IMR-90 (cell line): ENCODE results near the gene EXOC4. TPM values are rescaled to one million over a fixed set of nuclear protein-coding genes. Genes with fewer than 3 reads are reported as not detected.

Source experiments
- ATAC-seq: fragments of 200-7000 bp; cut with Tn5 transposase; 2 replicates; pipeline ENCODE4 v1.9.1; 2020; ENCODE audit warnings: low read depth, mild to moderate bottlenecking, moderate library complexity
- BruUV-seq: library from RNA; stranded (reverse); fragments of 400-500 nt; replicated peaks from 2 replicates; lab custom pipeline; 2021; lab: Mats Ljungman, UMichigan
- CTCF ChIA-PET: fragments of 300-600 bp; formaldehyde crosslinking; extraction: SDS; loops from one replicate; lab custom pipeline; 2021; ENCODE audit warnings: antibody characterized with exemption; lab: Yijun Ruan, JAX
- POLR2A ChIA-PET: fragments of 300-600 bp; sonication (Branson Sonifier 250); formaldehyde crosslinking; loops from one replicate; lab custom pipeline; 2022; ENCODE audit warnings: antibody characterized with exemption; ENCODE audit not compliant: unreplicated experiment; lab: Charles Lee
- DNase-seq: peaks from one replicate; pipeline ENCODE4 v3.0.0; 2013
- H2AFZ ChIP-seq: replicated peaks from 2 replicates; pipeline ENCODE3; 2013; ENCODE audit warnings: low read length, mild to moderate bottlenecking; ENCODE audit not compliant: poor library complexity
- H2AK5ac ChIP-seq: 2 replicates; pipeline ENCODE4 v1.6.1; 2013; ENCODE audit warnings: low read depth, low read length, inconsistent platforms
- H2AK9ac ChIP-seq: replicated peaks from 2 replicates; pipeline ENCODE3; 2013; ENCODE audit warnings: mild to moderate bottlenecking, low read depth, low read length, moderate library complexity; ENCODE audit not compliant: poor library complexity
- H2BK120ac ChIP-seq: 2 replicates; pipeline ENCODE4 v1.6.1; 2013; ENCODE audit warnings: low read depth, low read length, inconsistent platforms
- H2BK15ac ChIP-seq: 3 replicates; pipeline ENCODE4 v1.6.1; 2013; ENCODE audit warnings: low read depth, low read length, inconsistent platforms
- H2BK20ac ChIP-seq: 2 replicates; pipeline ENCODE4 v1.6.1; 2013; ENCODE audit warnings: low read depth, mild to moderate bottlenecking, inconsistent platforms, low read length, moderate library complexity
- H2BK5ac ChIP-seq: 2 replicates; pipeline ENCODE4 v1.6.1; 2013; ENCODE audit warnings: mild to moderate bottlenecking, low read depth, low read length, inconsistent platforms; ENCODE audit not compliant: poor library complexity, severe bottlenecking
- H3K14ac ChIP-seq: replicated peaks from 2 replicates; pipeline ENCODE4 v1.6.1; 2013; ENCODE audit warnings: low read depth, low read length, inconsistent platforms
- H3K18ac ChIP-seq: 2 replicates; pipeline ENCODE4 v1.6.1; 2013; ENCODE audit warnings: low read depth, low read length, control low read depth
- H3K23ac ChIP-seq: 2 replicates; pipeline ENCODE4 v1.6.1; 2013; ENCODE audit warnings: low read depth, low read length, inconsistent platforms
- H3K27ac ChIP-seq: 2 replicates; pipeline ENCODE4 v1.5.1; 2013; ENCODE audit warnings: mild to moderate bottlenecking, control low read depth, low read length; ENCODE audit not compliant: insufficient read depth
- H3K27me3 ChIP-seq: 2 replicates; pipeline ENCODE4 v1.6.1; 2013; ENCODE audit warnings: low read length; ENCODE audit not compliant: control insufficient read depth, insufficient read depth
- H3K36me3 ChIP-seq: 2 replicates; pipeline ENCODE4 v1.6.1; 2013; ENCODE audit warnings: low read length, mixed read lengths; ENCODE audit not compliant: control insufficient read depth, insufficient read depth
- H3K4ac ChIP-seq: 2 replicates; pipeline ENCODE4 v1.6.1; 2013; ENCODE audit warnings: low read depth, low read length, inconsistent platforms
- H3K4me1 ChIP-seq: 2 replicates; pipeline ENCODE4 v1.6.1; 2013; ENCODE audit warnings: low read length, mixed read lengths; ENCODE audit not compliant: control insufficient read depth, insufficient read depth
- H3K4me2 ChIP-seq: 2 replicates; pipeline ENCODE4 v1.6.1; 2013; ENCODE audit warnings: low read depth, mild to moderate bottlenecking, control low read depth, low read length, moderate library complexity
- H3K4me3 ChIP-seq: 2 replicates; pipeline ENCODE4 v1.5.1; 2013; ENCODE audit warnings: low read depth, mild to moderate bottlenecking, control low read depth, low read length, moderate library complexity; ENCODE audit not compliant: insufficient read depth
- H3K56ac ChIP-seq: 2 replicates; pipeline ENCODE4 v1.6.1; 2013; ENCODE audit warnings: low read length, inconsistent platforms; ENCODE audit not compliant: insufficient read depth; ENCODE audit errors: extremely low read depth
- H3K79me1 ChIP-seq, 2 experiments: 2 replicates each; pipeline ENCODE4 v1.6.1; 2013; ENCODE audit warnings: low read length in 2 of 2, inconsistent platforms in 1 of 2, low read depth in 1 of 2
- H3K9ac ChIP-seq: 2 replicates; pipeline ENCODE4 v1.6.1; 2013; ENCODE audit warnings: low read depth, low read length, control low read depth
- H3K9me1 ChIP-seq: 2 replicates; pipeline ENCODE4 v1.6.1; 2013; ENCODE audit warnings: low read length, inconsistent platforms; ENCODE audit not compliant: insufficient read depth
- H3K9me3 ChIP-seq: 2 replicates; pipeline ENCODE4 v1.6.1; 2013; ENCODE audit warnings: low read length; ENCODE audit not compliant: control insufficient read depth, insufficient read depth
- H4K20me1 ChIP-seq: 2 replicates; pipeline ENCODE4 v1.6.1; 2013; ENCODE audit warnings: low read length, inconsistent platforms; ENCODE audit not compliant: insufficient read depth
- H4K5ac ChIP-seq: 2 replicates; pipeline ENCODE4 v1.6.1; 2013; ENCODE audit warnings: mild to moderate bottlenecking, low read depth, low read length, control low read depth
- H4K8ac ChIP-seq, 2 experiments: 2 replicates each; pipeline ENCODE4 v1.6.1; 2013; ENCODE audit warnings: low read depth in 2 of 2, low read length in 2 of 2, control low read depth in 1 of 2, inconsistent platforms in 1 of 2
- H4K91ac ChIP-seq: 2 replicates; pipeline ENCODE4 v1.6.1; 2013; ENCODE audit warnings: low read depth, low read length, inconsistent platforms; ENCODE audit not compliant: insufficient read depth
- BHLHE40 ChIP-seq: fragments of 150-350 bp; IDR thresholded peaks from 2 replicates; pipeline ENCODE4 v1.6.1; 2016; ENCODE audit warnings: mild to moderate bottlenecking, low read depth, low read length
- CEBPB ChIP-seq: IDR thresholded peaks from 2 replicates; pipeline ENCODE4 v1.6.1; 2012; ENCODE audit warnings: low read depth, low read length, improper control_type of control experiment
- CHD1 ChIP-seq: IDR thresholded peaks from 2 replicates; pipeline ENCODE4 v1.6.1; 2012; ENCODE audit warnings: low read depth, low read length, improper control_type of control experiment
- CTCF ChIP-seq: conservative IDR thresholded peaks from 2 replicates; pipeline ENCODE4 v1.5.1; 2012; ENCODE audit warnings: mild to moderate bottlenecking, low read depth, low read length, improper control_type of control experiment
- FOS ChIP-seq: fragments of 150-350 bp; IDR thresholded peaks from 2 replicates; pipeline ENCODE4 v1.6.1; 2016; ENCODE audit warnings: low read depth, low read length
- MAFK ChIP-seq: IDR thresholded peaks from 2 replicates; pipeline ENCODE4 v1.6.1; 2012; ENCODE audit warnings: low read depth, low read length, improper control_type of control experiment
- MAZ ChIP-seq: IDR thresholded peaks from 2 replicates; pipeline ENCODE4 v1.6.1; 2012; ENCODE audit warnings: low read depth, mild to moderate bottlenecking, low read length, improper control_type of control experiment, moderate library complexity, borderline replicate concordance
- MXI1 ChIP-seq: IDR thresholded peaks from 2 replicates; pipeline ENCODE4 v1.6.1; 2012; ENCODE audit warnings: low read depth, mild to moderate bottlenecking, low read length, moderate library complexity, borderline replicate concordance
- NFE2L2 ChIP-seq: fragments of 150-350 bp; IDR thresholded peaks from 2 replicates; pipeline ENCODE4 v1.6.1; 2016; ENCODE audit warnings: low read depth, mild to moderate bottlenecking, low read length
- POLR2A ChIP-seq: IDR thresholded peaks from 2 replicates; pipeline ENCODE4 v1.6.1; 2012; ENCODE audit warnings: mild to moderate bottlenecking, low read depth, low read length
- RCOR1 ChIP-seq: IDR thresholded peaks from 2 replicates; pipeline ENCODE4 v1.6.1; 2012; ENCODE audit warnings: mild to moderate bottlenecking, low read length, improper control_type of control experiment; ENCODE audit not compliant: insufficient replicate concordance
- RFX5 ChIP-seq: IDR thresholded peaks from 2 replicates; pipeline ENCODE4 v1.8.0; 2012; ENCODE audit warnings: low read depth, mild to moderate bottlenecking, low read length, moderate library complexity
- SMC3 ChIP-seq: fragments of 150-350 bp; IDR thresholded peaks from 2 replicates; pipeline ENCODE4 v1.6.1; 2016; ENCODE audit warnings: low read depth, mild to moderate bottlenecking, antibody characterized with exemption, low read length, moderate library complexity
- WGBS, 2 experiments: methylation state at CpG; one replicate each; pipeline versions ENCODE4 v1.1.5 to v1.1.7; 2013; ENCODE audit warnings: missing lambda C conversion rate in 2 of 2; ENCODE audit not compliant: insufficient read length in 1 of 2; ENCODE audit errors: extremely low coverage in 2 of 2; 5-methylcytosine and 5-hydroxymethylcytosine counted together
- dilution Hi-C: fragments of 300-500 bp; cut with HindIII; formaldehyde crosslinking; loops from one replicate; pipeline ENCODE4 v1.14.3; 2018; ENCODE audit warnings: low sequenced_read_pairs; ENCODE audit not compliant: unreplicated experiment
- in situ Hi-C: fragments of 300-500 bp; cut with MboI; formaldehyde crosslinking; loops from 3 replicates; pipeline ENCODE4 v1.14.3; 2019; ENCODE audit warnings: low sequenced_read_pairs, inconsistent platforms, mixed read lengths
- intact Hi-C: fragments of 100-400 bp; cut with micrococcal nuclease; formaldehyde crosslinking; loops from 2 replicates; pipeline ENCODE4 v1.10.0; 2022
- polyA plus RNA-seq, 3 experiments: library from polyadenylated mRNA; depleted of rRNA; stranded (reverse); fragments of >200 nt; gene quantifications; 2 replicates each; pipeline ENCODE4 v1.2.3, GENCODE V29; 2012; ENCODE audit warnings: low replicate concordance in 1 of 3
- total RNA-seq: library from RNA; depleted of rRNA; stranded (reverse); fragments of >200 nt; gene quantifications from 2 replicates; pipeline ENCODE4 v1.2.3, GENCODE V29; 2012
- TF ChIP-seq, protein P1 (sequence below): fragments of 150-350 bp; IDR thresholded peaks from 2 replicates; pipeline ENCODE4 v1.6.1; 2016; ENCODE audit warnings: low read depth, mild to moderate bottlenecking, low read length, moderate library complexity, borderline replicate concordance
- TF ChIP-seq, protein P2 (sequence below): fragments of 150-350 bp; IDR thresholded peaks from 2 replicates; pipeline ENCODE4 v1.6.1; 2017; ENCODE audit warnings: mild to moderate bottlenecking, antibody characterized with exemption, low read length, low read depth

Gene EXOC4
- total and polyA plus RNA-seq, 2 of the 4 experiments (the other 2 are of a cell fraction), result 25.4 to 94.6 TPM

GRCh38 chr7:134018306-134018705, 765.4 kb downstream of the EXOC4 start:
- Histone ChIP-seq H3K4ac (no peak overlapping the region), H4K8ac (no peak overlapping the region), H2BK120ac (no peak overlapping the region), H3K27me3 (no peaks in the 10 kb centered on the region), H3K56ac (no peak overlapping the region), H2AK9ac (no peak overlapping the region), H3K79me1 (no peaks in the 10 kb centered on the region), H3K9ac (no peak overlapping the region), H4K20me1 (no peaks in the 10 kb centered on the region), H3K36me3 (no peaks in the 10 kb centered on the region), H2AFZ (no peak overlapping the region), H3K4me2 (no peak overlapping the region), H3K14ac (no peak overlapping the region), H4K5ac (no peak overlapping the region), H2BK5ac (no peak overlapping the region), H3K18ac (no peak overlapping the region), H2AK5ac (no peak overlapping the region), H2BK20ac (no peak overlapping the region), H3K9me1 (no peaks in the 10 kb centered on the region), H3K27ac (no peak overlapping the region), H3K4me3 (no peak overlapping the region), H4K91ac (no peak overlapping the region), H3K23ac (no peak overlapping the region), H2BK15ac (no peak overlapping the region), H3K4me1 (no peaks in the 10 kb centered on the region), H3K9me3 (no peaks in the 10 kb centered on the region)
- TF ChIP-seq, protein P1, sequence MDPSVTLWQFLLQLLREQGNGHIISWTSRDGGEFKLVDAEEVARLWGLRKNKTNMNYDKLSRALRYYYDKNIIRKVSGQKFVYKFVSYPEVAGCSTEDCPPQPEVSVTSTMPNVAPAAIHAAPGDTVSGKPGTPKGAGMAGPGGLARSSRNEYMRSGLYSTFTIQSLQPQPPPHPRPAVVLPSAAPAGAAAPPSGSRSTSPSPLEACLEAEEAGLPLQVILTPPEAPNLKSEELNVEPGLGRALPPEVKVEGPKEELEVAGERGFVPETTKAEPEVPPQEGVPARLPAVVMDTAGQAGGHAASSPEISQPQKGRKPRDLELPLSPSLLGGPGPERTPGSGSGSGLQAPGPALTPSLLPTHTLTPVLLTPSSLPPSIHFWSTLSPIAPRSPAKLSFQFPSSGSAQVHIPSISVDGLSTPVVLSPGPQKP, result no peak
- TF ChIP-seq, protein P2, sequence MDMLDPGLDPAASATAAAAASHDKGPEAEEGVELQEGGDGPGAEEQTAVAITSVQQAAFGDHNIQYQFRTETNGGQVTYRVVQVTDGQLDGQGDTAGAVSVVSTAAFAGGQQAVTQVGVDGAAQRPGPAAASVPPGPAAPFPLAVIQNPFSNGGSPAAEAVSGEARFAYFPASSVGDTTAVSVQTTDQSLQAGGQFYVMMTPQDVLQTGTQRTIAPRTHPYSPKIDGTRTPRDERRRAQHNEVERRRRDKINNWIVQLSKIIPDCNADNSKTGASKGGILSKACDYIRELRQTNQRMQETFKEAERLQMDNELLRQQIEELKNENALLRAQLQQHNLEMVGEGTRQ, result no peak
- TF ChIP-seq MXI1, result no peak
- TF ChIP-seq MAFK, result no peak
- no peak for TF ChIP-seq CHD1
- no peak for TF ChIP-seq BHLHE40
- TF ChIP-seq MAZ, result no peak
- TF ChIP-seq POLR2A, result no peak
- no peak for TF ChIP-seq CEBPB
- no peak for TF ChIP-seq FOS
- TF ChIP-seq RCOR1, result no peak
- no peak for TF ChIP-seq SMC3
- TF ChIP-seq NFE2L2, result no peak
- no peak for TF ChIP-seq CTCF
- no peak for TF ChIP-seq RFX5
- intact Hi-C loops, result loop anchor here (5.0 to 10.0 kb wide), 5 partner anchors 274 to 1704 kb away; no protein-coding TSS in a partner anchor
- ATAC-seq (no peak), DNase-seq (no peak)
- ChIA-PET CTCF (no interaction called here), POLR2A (no interaction called here)
- BruUV-seq, result no TSS peak
- dilution Hi-C loops, result no loop called here
- no CpG with 5 or more reads among the region's 3 CpGs for WGBS, 2 experiments
- in situ Hi-C loops, result loop anchor here (25.0 kb wide), 1 partner anchor 1306 kb away; no protein-coding TSS in a partner anchor
